Esophagus muscularis mucosa (tissue), 3 donors: ENCODE measurements around the gene PREX1.

Experiments
- CTCF ChIP-seq, 3 experiments: fragments of 200-600 bp in 2 of 3; fragments of 450-650 bp in 1 of 3; sonication (generic) in 2 of 3; IDR thresholded peaks; one replicate each; pipeline ENCODE4 v1.5.1; 2017 to 2019; ENCODE audit warnings: antibody characterized with exemption in 3 of 3, mild to moderate bottlenecking in 2 of 3, moderate library complexity in 1 of 3
- POLR2A ChIP-seq: fragments of 450-650 bp; IDR thresholded peaks from one replicate; pipeline ENCODE4 v1.6.1; 2017; ENCODE audit warnings: antibody characterized with exemption, moderate library complexity, mild to moderate bottlenecking, low read depth
- POLR2AphosphoS5 ChIP-seq, 2 donors: sonication (generic); formaldehyde crosslinking; IDR thresholded peaks; one replicate each; pipeline ENCODE4 v1.6.1; 2017; ENCODE audit warnings: antibody characterized with exemption in 2 of 2

DNA sequence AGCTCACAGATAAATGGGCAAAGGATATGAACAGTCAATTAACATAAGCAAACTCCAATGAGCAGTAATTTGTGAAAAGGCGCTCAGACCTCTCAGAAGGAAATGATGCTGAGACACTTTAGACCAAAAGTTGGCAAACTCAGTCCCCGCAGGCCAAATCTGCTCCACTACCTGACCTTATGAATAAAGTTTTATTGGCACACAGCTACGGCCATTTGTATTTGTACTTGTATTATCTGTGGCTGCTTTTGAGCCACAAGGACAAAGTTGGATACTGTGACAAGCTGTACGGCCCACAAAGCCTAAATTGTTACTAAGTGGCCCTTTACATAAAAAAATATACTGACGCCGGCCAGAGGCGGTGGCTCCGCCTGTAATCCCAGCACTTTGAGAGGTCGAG is 167.0 kb downstream of the PREX1 start:
- TF ChIP-seq POLR2AphosphoS5 (IDR thresholded peaks at IDR 0.05): no peak
- no peak for TF ChIP-seq CTCF (IDR thresholded peaks at IDR 0.05)
- no peak for TF ChIP-seq POLR2A
